Adrenal gland (tissue), 5 donors: ENCODE measurements around the gene FAM43B.

Experiments used
- POLR2A ChIP-seq, 2 donors: fragments of 450-650 bp; IDR thresholded peaks; one replicate each; pipeline ENCODE4 v1.6.1; 2017; ENCODE audit warnings: antibody characterized with exemption in 2 of 2, mild to moderate bottlenecking in 2 of 2, moderate library complexity in 1 of 2
- TF ChIP-seq, protein P1 (sequence below), 6 experiments: fragments of 450-650 bp in 4 of 6; fragments of 200-600 bp in 2 of 6; sonication (generic) in 1 of 6; IDR thresholded peaks; 1 replicate in 5 of 6; 2 replicates in 1 of 6; pipeline versions ENCODE4 v1.5.1 to v1.8.0; 2016 to 2021; ENCODE audit warnings: antibody characterized with exemption in 6 of 6, mild to moderate bottlenecking in 2 of 6, moderate library complexity in 1 of 6
- donor health status: DM: no; HTN: no; CAD: no.

- TF ChIP-seq, protein P1, sequence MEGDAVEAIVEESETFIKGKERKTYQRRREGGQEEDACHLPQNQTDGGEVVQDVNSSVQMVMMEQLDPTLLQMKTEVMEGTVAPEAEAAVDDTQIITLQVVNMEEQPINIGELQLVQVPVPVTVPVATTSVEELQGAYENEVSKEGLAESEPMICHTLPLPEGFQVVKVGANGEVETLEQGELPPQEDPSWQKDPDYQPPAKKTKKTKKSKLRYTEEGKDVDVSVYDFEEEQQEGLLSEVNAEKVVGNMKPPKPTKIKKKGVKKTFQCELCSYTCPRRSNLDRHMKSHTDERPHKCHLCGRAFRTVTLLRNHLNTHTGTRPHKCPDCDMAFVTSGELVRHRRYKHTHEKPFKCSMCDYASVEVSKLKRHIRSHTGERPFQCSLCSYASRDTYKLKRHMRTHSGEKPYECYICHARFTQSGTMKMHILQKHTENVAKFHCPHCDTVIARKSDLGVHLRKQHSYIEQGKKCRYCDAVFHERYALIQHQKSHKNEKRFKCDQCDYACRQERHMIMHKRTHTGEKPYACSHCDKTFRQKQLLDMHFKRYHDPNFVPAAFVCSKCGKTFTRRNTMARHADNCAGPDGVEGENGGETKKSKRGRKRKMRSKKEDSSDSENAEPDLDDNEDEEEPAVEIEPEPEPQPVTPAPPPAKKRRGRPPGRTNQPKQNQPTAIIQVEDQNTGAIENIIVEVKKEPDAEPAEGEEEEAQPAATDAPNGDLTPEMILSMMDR (IDR thresholded peaks at IDR 0.05), result no peak
- no peak for TF ChIP-seq POLR2A (IDR thresholded peaks at IDR 0.05)
These were observed 40.6 kb upstream of the FAM43B start for GRCh38 chr1:20511518-20512428.
